ENCODE measurements around the gene TMEM179B. TPM values are rescaled to one million over a fixed set of nuclear protein-coding genes. Genes with fewer than 3 reads are reported as not detected.
"Not testable (repeated sequence)": the region's sequence is repeated elsewhere in the genome, so short reads cannot be mapped to it uniquely, and the experiment has no call there.

Gene TMEM179B
- total RNA-seq: 34.6 and 35.9 TPM in 2 replicates

DNA sequence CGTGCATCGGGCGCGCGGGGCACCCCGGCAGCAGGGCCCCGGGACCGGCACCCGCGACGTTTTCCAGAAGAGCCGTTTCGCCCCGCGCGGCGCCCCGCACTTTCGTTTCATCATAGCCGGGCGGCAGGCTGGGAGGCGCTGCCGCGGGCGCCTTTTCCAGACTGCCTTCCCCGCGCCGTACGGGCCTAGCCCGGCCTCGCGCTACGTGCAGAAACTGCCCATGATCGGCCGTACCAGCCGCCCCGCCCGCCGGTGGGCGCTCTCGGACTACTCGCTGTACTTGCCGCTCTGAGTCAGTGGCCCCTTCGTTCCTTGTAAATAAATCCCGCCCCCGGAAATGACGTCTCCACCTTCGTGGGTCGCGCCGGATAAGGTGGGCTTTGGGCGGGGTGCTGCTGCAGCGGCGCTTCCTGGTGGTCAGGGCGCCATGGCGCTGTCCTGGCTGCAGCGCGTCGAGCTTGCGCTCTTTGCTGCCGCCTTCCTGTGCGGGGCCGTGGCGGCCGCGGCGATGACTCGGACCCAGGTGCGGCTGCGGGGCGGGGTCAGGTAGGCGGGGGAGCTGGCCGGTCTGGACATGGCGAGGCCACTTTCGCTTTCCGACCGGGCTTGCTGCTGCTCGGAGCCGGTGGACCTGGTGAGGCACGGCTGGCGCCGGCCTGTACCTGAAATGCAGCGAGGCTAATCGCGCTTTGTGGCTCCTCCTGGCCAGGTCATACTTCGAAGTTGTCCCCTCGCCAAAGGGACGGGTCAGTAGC is at the start of gene TMEM179B:
TSS of gene TMEM179B (plus strand) at position 398 of the 755 bp plus-strand sequence. CDS start at position 428, 30 bp downstream.
- peaks cover 51% of the 10 kb centered on the region for H3K36me3 Mint-ChIP-seq (ENCODE audit: low read depth)
- intact Hi-C loops (cut with micrococcal nuclease): loop anchor here (1.0 to 2.0 kb wide), 7 partner anchors 16 to 93 kb away; partner anchors contain the start of genes HNRNPUL2, NXF1, SLC3A2 and STX5
- H3K27ac Mint-ChIP-seq: peak within 1 kb of the TSS; percentile 91

GRCh38 chr11:62747475-62748160 is 39.6 kb upstream of the TMEM179B start:
- Mint-ChIP-seq H3K4me3 (ENCODE audit: low read depth) (no peak overlapping the region), H3K4me1 (ENCODE audit: low read depth) (peaks cover 4% of the 10 kb centered on the region), H3K9me3 (no peaks in the 10 kb centered on the region), H3K27ac (no peak overlapping the region), H3K36me3 (ENCODE audit: low read depth) (peaks cover 11% of the 10 kb centered on the region), H3K27me3 (ENCODE audit: low read depth) (no peaks in the 10 kb centered on the region)
- no peak for DNase-seq (ENCODE audit: low spot score)
- intact Hi-C loops (cut with micrococcal nuclease): no loop called here

More for the DNA sequence above, at the start of gene TMEM179B:
- peak; percentile 95 for DNase-seq (ENCODE audit: low spot score)
- Mint-ChIP-seq H3K4me3 (ENCODE audit: low read depth) (peak within 1 kb of the TSS; percentile 90), H3K4me1 (ENCODE audit: low read depth) (peaks cover 39% of the 10 kb centered on the region), H3K27me3 (ENCODE audit: low read depth) (no peaks in the 10 kb centered on the region), H3K9me3 (no peaks in the 10 kb centered on the region)

DNA sequence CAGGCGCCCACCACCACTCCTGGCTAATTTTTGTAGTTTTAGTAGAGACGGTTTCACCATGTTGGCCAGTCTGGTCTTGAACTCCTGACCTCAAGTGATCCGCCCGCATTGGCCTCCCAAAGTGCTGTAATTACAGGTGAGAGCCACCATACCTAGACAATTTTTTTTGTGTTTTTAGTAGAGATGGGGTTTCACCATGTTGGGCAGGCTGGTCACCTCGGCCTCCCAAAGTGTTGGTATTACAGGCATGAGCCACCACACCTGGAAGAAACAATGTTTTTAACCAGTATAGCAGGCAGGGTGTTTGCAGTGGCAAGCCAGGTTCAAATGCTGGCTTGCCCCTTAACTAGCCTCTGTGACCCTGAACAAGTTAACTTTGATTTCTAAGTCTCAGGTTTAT is 37.3 kb upstream of the TMEM179B start:
- H3K4me3 Mint-ChIP-seq (ENCODE audit: low read depth); intact Hi-C loops (cut with micrococcal nuclease); DNase-seq (ENCODE audit: low spot score); H3K4me1 Mint-ChIP-seq (ENCODE audit: low read depth); H3K27ac Mint-ChIP-seq; H3K9me3 Mint-ChIP-seq; H3K27me3 Mint-ChIP-seq (ENCODE audit: low read depth): not testable (repeated sequence)
- peaks cover 11% of the 10 kb centered on the region for H3K36me3 Mint-ChIP-seq (ENCODE audit: low read depth)

GRCh38 chr11:62752177-62752785 is 34.9 kb upstream of the TMEM179B start:
- no peak for DNase-seq (ENCODE audit: low spot score)
- intact Hi-C loops (cut with micrococcal nuclease): loop anchor here (2.0 kb wide), 1 partner anchor 23 kb away; the partner anchor contains the start of gene TTC9C
- Mint-ChIP-seq H3K36me3 (ENCODE audit: low read depth) (peaks cover 11% of the 10 kb centered on the region), H3K4me1 (ENCODE audit: low read depth) (peaks cover 7% of the 10 kb centered on the region), H3K9me3 (no peaks in the 10 kb centered on the region), H3K27ac (peak overlapping the region; percentile 46), H3K4me3 (ENCODE audit: low read depth) (no peak overlapping the region), H3K27me3 (ENCODE audit: low read depth) (no peaks in the 10 kb centered on the region)

DNA sequence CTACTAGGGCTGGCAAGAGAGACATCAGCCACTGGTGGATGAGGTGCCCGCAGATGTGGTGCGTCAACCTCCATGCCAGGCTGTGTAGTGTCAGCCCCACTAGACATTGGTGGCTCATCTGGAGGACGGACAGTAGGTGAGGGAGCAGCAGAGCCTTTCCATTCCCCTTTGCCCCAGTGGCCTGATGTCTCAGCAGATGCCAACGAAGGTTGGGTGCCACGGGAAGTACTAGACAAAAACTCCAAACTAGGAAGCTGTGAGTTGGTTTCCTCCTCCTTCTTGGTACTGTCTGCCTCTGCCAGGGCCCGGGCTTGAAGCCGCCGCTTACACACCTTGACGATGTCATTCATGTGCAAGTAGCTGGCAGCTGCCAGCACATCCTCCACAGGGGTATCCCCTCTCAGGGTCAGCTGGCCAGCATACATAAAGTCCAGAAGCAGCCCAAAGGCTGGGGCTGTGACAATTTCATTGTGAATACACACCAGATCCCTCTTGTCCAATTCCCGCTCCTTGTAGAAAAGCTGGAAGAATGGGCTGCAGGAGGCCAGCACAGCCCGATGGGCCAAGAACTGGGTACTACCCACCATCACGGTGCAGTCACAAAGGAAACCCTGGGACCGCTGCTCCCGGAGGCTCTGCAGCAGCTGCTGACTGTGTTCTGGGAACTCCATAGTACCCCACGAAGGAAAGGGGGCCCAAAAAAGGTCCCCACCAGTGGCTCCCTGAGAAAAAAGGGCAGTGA is 34.0 kb upstream of the TMEM179B start:
- H3K9me3 Mint-ChIP-seq: no peaks in the 10 kb centered on the region
- peaks cover 7% of the 10 kb centered on the region for H3K4me1 Mint-ChIP-seq (ENCODE audit: low read depth)
- intact Hi-C loops (cut with micrococcal nuclease): loop anchor here (1.0 to 2.0 kb wide), 2 partner anchors 8 to 24 kb away; partner anchors contain the start of genes POLR2G and TTC9C
- peaks cover 11% of the 10 kb centered on the region for H3K36me3 Mint-ChIP-seq (ENCODE audit: low read depth)
- no peaks in the 10 kb centered on the region for H3K27me3 Mint-ChIP-seq (ENCODE audit: low read depth)
- peak overlapping the region; percentile 85 for H3K4me3 Mint-ChIP-seq (ENCODE audit: low read depth)
- no peak for DNase-seq (ENCODE audit: low spot score)
- peak overlapping the region; percentile 93 for H3K27ac Mint-ChIP-seq

DNA sequence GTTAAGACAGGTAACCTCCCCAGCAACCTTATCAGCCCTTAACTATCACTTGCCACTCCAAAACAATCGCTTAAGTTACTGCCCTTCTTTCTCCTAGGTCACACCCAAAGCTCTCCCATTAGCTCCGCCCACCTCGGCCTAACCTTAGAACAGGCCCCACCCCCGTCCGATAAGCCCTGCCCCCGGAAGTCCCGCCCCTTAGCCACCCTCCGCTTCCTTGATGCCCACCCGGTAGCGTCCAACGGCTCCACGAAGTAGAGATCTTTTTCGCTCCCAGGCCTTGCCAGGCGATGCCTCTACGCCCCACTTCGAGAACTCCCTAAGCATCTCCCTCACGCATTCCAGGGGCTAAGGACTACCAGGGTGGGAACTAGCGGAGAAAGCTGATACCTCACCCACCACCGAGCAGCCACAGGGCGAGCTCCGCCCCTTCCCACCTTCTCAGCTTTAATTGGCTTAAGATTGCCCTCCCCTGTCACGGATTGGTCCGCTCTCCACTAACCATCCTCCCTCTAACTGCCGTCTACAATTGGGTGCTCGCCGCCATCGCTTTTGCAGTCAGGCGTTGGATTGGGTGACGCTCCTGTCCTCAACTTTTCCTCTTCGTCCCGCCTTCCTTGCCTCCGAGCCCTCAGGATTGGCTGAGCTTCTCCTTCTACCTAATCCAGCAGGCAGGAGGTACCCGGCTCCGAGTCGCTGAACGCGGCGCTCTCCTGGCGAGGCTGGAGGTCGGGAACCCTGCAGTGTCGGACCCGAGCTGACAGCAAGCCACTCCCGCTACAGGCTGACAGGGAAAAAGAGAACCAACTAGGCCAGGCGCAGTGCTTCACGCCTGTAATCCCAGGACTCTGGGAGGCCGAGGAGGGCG is 33.2 kb upstream of the TMEM179B start, which contains the start of gene ZBTB3:
TSS of gene ZBTB3 (minus strand) at position 425 of the 868 bp plus-strand sequence. CDS start 496 bp downstream, outside the sequence.
- DNase-seq (ENCODE audit: low spot score): peak; percentile 98
- Mint-ChIP-seq H3K36me3 (ENCODE audit: low read depth) (peaks cover 8% of the 10 kb centered on the region), H3K27ac (peak within 1 kb of the TSS; percentile 93), H3K4me1 (ENCODE audit: low read depth) (peaks cover 5% of the 10 kb centered on the region), H3K9me3 (no peaks in the 10 kb centered on the region), H3K27me3 (ENCODE audit: low read depth) (no peaks in the 10 kb centered on the region), H3K4me3 (ENCODE audit: low read depth) (peak within 1 kb of the TSS; percentile 85)
- intact Hi-C loops (cut with micrococcal nuclease): loop anchor here (1.0 to 2.0 kb wide), 6 partner anchors 7 to 77 kb away; partner anchors contain the start of genes NXF1, POLR2G, TAF6L and TMEM179B

GRCh38 chr11:62755086-62755615 is 32.1 kb upstream of the TMEM179B start:
- H3K27me3 Mint-ChIP-seq (ENCODE audit: low read depth): no peaks in the 10 kb centered on the region
- H3K27ac Mint-ChIP-seq: no peak overlapping the region
- peak overlapping the region; percentile 33 for H3K4me3 Mint-ChIP-seq (ENCODE audit: low read depth)
- intact Hi-C loops (cut with micrococcal nuclease): loop anchor here (2.0 kb wide), 1 partner anchor 50 kb away; the partner anchor contains the start of gene NXF1
- no peak for DNase-seq (ENCODE audit: low spot score)
- peaks cover 3% of the 10 kb centered on the region for H3K4me1 Mint-ChIP-seq (ENCODE audit: low read depth)
- peaks cover 3% of the 10 kb centered on the region for H3K36me3 Mint-ChIP-seq (ENCODE audit: low read depth)
- no peaks in the 10 kb centered on the region for H3K9me3 Mint-ChIP-seq

DNA sequence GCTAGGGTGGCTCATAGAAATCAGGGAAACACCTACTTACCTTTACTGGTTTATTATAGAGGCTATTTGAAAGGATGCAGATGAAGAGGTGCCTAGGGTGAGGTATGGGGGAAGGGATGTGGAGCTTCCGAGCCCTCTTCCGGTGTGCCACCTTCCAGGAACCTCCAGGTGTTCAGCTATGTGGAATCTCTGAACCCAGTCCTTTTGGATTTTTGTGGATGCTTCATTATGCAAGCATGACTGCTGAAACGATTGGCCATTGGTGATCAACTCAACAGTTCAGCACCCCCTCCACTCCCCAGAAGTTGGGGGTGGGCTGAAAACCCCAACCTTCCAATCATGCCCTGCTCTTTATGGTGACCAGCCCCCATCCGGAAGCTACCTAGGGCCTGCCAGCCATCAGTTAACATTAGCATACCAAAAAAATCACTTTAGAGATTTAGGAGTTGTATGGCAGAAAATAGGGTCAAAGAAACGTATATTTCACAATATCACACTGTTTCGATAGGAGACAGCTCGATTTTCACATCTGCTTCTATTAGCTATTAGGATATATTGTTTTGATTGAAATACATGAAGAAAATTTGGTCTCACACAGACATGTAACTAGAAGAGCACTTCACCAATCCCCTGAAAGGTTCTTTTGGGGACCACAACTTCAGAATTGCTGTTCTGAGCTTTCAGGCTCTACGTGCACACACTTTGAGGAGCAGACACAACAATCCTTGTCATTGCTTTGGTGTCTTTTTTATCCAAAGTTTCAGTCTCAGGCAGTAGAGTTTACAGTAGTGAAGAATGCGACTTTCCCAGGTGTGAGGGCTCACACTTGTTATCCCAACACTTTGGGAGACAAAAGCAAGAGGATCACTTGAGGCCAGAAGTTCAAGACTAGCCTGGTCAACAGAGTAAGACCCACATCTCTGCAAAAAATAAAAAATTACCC is 29.1 kb upstream of the TMEM179B start:
- H3K4me3 Mint-ChIP-seq (ENCODE audit: low read depth): no peak overlapping the region
- H3K9me3 Mint-ChIP-seq: no peaks in the 10 kb centered on the region
- intact Hi-C loops (cut with micrococcal nuclease): no loop called here
- peaks cover 6% of the 10 kb centered on the region for H3K36me3 Mint-ChIP-seq (ENCODE audit: low read depth)
- H3K4me1 Mint-ChIP-seq (ENCODE audit: low read depth): peaks cover 11% of the 10 kb centered on the region
- no peaks in the 10 kb centered on the region for H3K27me3 Mint-ChIP-seq (ENCODE audit: low read depth)
- no peak overlapping the region for H3K27ac Mint-ChIP-seq
- no peak for DNase-seq (ENCODE audit: low spot score)

DNA sequence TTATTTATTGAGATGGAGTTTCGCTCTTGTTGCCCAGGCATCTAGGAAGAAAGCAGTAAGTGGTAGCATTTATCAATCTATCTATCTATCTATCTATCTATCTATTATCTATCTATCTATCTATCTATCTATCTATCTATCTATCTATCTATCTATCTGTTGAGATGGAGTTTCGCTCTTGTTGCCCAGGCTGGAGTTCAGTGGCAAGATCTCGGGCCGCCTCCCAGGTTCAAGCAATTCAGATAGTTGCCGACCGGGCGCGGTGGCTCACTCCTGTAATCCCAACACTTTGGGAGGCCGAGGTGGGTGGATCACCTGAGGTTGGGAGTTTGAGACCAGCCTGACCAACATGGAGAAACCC is 26.4 kb upstream of the TMEM179B start:
- not testable (repeated sequence) for H3K27me3 Mint-ChIP-seq (ENCODE audit: low read depth); DNase-seq (ENCODE audit: low spot score); H3K9me3 Mint-ChIP-seq
- peaks cover 17% of the 10 kb centered on the region for H3K36me3 Mint-ChIP-seq (ENCODE audit: low read depth)
- H3K4me1 Mint-ChIP-seq (ENCODE audit: low read depth): peaks cover 11% of the 10 kb centered on the region
- H3K4me3 Mint-ChIP-seq (ENCODE audit: low read depth): peak overlapping the region; percentile 91
- intact Hi-C loops (cut with micrococcal nuclease): loop anchor here (1.0 kb wide), 2 partner anchors 8 to 10 kb away; partner anchors contain the start of gene TAF6L
- H3K27ac Mint-ChIP-seq: peak overlapping the region; percentile 60

GRCh38 chr11:62770778-62771143 is 16.4 kb upstream of the TMEM179B start:
- Mint-ChIP-seq H3K9me3 (no peaks in the 10 kb centered on the region), H3K36me3 (ENCODE audit: low read depth) (peaks cover 29% of the 10 kb centered on the region), H3K4me3 (ENCODE audit: low read depth) (peak overlapping the region; percentile 88), H3K27me3 (ENCODE audit: low read depth) (no peaks in the 10 kb centered on the region), H3K27ac (peak overlapping the region; percentile 92), H3K4me1 (ENCODE audit: low read depth) (peaks cover 13% of the 10 kb centered on the region)
- peak; percentile 33 for DNase-seq (ENCODE audit: low spot score)
- intact Hi-C loops (cut with micrococcal nuclease): loop anchor here (1.0 to 5.0 kb wide), 7 partner anchors 9 to 178 kb away; partner anchors contain the start of genes HNRNPUL2, POLR2G, TMEM179B and TUT1
